EL (cell line): ENCODE results near the gene TAAR2.
"Not testable (repeated sequence)": the region's sequence is repeated elsewhere in the genome, so short reads cannot be mapped to it uniquely, and the experiment has no call there.

Source experiments
- DNase-seq: peaks from one replicate; pipeline ENCODE4 v3.0.0-alpha.2; 2016

The TAAR2 gene

GRCh38 chr6:132612449-132613108 lies 11.5 kb downstream of the TAAR2 start:
- no peak for DNase-seq

- DNase-seq = no peak
These were observed 12.5 kb downstream of the TAAR2 start for GRCh38 chr6:132611616-132612015.

GRCh38 chr6:132607544-132608233 lies 16.4 kb downstream of the TAAR2 start:
- no peak for DNase-seq

GRCh38 chr6:132604635-132605152 lies 19.4 kb downstream of the TAAR2 start:
- no peak for DNase-seq

- not testable (repeated sequence) for DNase-seq
These were observed 23.2 kb downstream of the TAAR2 start for GRCh38 chr6:132600900-132601299.

- peak; percentile 3 for DNase-seq
These were observed 25.6 kb downstream of the TAAR2 start for GRCh38 chr6:132598473-132598872.

GRCh38 chr6:132596201-132596600 lies 27.9 kb downstream of the TAAR2 start:
- DNase-seq = no peak

- DNase-seq = no peak
These were observed 31.2 kb downstream of the TAAR2 start for GRCh38 chr6:132592855-132593254.

GRCh38 chr6:132590362-132590761 lies 33.7 kb downstream of the TAAR2 start:
- no peak for DNase-seq

- DNase-seq = no peak
These were observed 34.6 kb downstream of the TAAR2 start, which contains the start of gene TAAR5 for GRCh38 chr6:132589454-132589853. TSS of gene TAAR5 (minus strand) at chr6:132589741. CDS start at chr6:132589686, 55 bp downstream.

GRCh38 chr6:132587424-132587823 lies 36.7 kb downstream of the TAAR2 start:
- DNase-seq = no peak

GRCh38 chr6:132584698-132585097 lies 39.4 kb downstream of the TAAR2 start:
- DNase-seq = no peak

GRCh38 chr6:132571774-132572173 lies 52.3 kb downstream of the TAAR2 start:
- DNase-seq = no peak

- DNase-seq = no peak
These were observed 53.8 kb downstream of the TAAR2 start, which contains the start of gene TAAR6 for GRCh38 chr6:132570221-132570777. TSS of gene TAAR6 (plus strand) at chr6:132570322. CDS start at chr6:132570322, 0 bp downstream.

GRCh38 chr6:132569170-132569569 lies 54.9 kb downstream of the TAAR2 start:
- DNase-seq = no peak

GRCh38 chr6:132568611-132569010 lies 55.5 kb downstream of the TAAR2 start:
- DNase-seq = no peak

- no peak for DNase-seq
These were observed 56.5 kb downstream of the TAAR2 start for GRCh38 chr6:132567566-132567965.
